NCI-H2227 (cell line): ENCODE data around the gene SPACA7.
"Not testable (repeated sequence)": the region's sequence is repeated elsewhere in the genome, so short reads cannot be mapped to it uniquely, and the experiment has no call there.

Experiments
- DNase-seq: peaks from one replicate; lab custom pipeline; 2025; ENCODE audit not compliant: unreplicated experiment; lab: John Stamatoyannopoulos, UW

SPACA7 gene

GRCh38 chr13:112349681-112350080, 26.5 kb upstream of the SPACA7 start:
- DNase-seq = no peak

- DNase-seq = no peak
These were observed 25.9 kb upstream of the SPACA7 start for GRCh38 chr13:112350300-112350699.

DNA sequence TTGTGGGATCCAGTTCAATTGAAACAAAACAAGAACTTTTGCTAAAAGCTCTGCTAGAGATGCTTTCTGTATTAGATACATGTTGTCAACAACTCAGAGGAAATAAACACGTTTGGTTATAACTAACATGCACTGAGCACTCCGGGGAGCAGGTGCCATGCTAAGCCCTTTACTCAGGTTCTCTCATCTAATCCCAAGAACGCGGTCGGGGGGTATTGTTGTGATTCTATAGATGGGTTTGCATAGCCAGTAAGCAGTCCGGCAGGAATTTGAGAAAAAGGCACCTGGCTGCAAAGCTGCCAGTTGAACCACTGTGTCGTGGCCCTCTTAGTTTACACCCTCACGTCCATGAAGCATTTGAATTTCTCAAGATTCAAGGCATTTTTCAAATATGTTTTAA, 24.3 kb upstream of the SPACA7 start:
- DNase-seq = no peak

- no peak for DNase-seq
These were observed 22.3 kb upstream of the SPACA7 start for GRCh38 chr13:112353856-112354255.

- DNase-seq = no peak
These were observed 21.6 kb upstream of the SPACA7 start for GRCh38 chr13:112354330-112355273.

- no peak for DNase-seq
These were observed 20.8 kb upstream of the SPACA7 start for GRCh38 chr13:112355274-112355838.

DNA sequence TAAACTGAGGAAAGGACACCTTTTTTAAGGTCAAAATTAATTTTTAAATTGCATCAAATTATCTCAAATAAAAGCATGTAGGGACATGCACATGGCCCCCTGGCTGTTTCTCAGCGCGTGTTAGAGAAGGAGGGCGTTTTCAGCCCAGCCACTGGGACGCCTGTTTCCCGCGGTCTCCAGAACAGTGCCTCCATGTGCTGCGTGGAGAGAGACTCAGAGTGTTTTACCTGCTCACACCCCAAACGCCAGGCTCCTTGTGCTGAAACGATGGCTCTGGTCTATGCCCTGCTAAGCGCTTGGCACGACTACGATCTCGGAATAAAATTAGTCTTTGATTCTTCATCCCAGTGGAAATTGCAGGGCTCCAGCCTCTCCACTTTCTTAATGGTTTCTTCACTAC, 20.0 kb upstream of the SPACA7 start:
- peak; percentile 0 for DNase-seq

GRCh38 chr13:112358156-112358555, 18.0 kb upstream of the SPACA7 start:
- DNase-seq = no peak

DNA sequence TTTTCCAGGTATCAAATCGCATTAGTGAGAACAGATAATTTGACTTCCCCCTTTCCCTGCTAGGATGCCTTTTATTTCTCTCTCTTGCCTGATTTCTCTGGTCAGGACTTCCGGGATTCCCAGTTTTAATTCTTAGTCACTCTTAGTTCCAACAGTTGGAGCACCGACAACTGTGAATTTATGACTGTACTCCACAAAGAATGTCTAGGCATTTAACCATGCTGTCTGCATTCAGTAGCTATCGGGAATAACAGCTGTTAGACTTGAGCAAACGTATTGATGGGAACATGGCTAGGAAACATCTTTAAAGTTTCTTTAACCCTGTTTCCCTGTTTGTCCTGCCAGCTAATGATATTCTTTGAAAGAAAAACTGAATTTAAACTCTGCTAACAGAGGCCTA, 14.1 kb upstream of the SPACA7 start:
- DNase-seq = no peak

GRCh38 chr13:112363867-112364528, 12.2 kb upstream of the SPACA7 start:
- no peak for DNase-seq

DNA sequence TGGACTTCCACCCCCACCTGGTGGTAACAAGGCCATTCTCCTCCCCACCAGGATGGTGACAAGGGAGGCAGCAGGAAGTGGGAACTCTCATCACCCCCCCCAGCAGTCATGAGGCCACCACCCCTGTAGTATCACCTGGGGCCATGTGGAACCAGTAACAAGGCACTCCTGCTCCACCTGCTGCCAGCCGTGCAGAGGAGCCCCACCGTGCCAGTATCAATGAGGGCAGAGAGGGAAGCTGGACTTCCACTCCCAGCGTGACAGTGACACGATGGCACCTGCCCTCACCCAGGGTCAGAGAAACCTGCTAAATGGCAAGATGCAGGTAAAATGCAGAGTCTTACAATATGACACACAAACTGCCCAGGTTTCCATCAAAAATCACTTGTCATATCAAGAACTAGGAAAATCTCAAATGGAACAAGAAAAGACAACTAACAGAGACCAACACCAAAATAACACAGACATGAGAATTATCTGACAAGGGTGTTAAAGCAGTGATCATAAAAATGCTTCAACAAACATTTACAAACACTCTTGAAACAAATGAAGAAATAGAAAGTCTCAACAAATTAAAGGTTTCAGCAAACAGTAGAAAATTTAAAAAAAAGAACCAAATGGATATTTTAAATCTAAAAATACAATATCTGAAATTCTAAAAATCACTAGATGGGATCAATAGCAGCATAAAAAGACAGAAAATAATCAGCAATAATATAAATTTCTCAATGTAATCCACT, 9.1 kb upstream of the SPACA7 start:
- DNase-seq = no peak

DNA sequence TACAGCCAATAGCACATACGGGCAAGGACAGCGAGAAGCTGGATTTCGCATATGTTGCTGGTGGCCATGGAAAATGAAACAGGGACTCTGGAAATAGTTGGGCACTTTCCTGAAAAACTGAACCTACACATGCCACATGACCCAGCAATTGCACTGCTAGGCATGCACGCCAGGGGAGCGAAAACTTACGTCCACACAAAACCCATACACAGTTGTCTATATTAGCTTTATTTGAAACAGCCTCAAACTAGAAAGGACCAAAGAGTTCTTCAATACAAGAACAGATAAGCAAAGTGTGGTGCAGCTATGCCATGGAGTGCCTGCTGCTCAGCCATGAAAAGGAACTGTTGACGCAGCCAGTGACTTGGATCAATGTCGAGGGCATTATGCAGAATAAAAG, 7.3 kb upstream of the SPACA7 start:
- no peak for DNase-seq

- no peak for DNase-seq
These were observed 5.8 kb upstream of the SPACA7 start for GRCh38 chr13:112370311-112370710.

DNA sequence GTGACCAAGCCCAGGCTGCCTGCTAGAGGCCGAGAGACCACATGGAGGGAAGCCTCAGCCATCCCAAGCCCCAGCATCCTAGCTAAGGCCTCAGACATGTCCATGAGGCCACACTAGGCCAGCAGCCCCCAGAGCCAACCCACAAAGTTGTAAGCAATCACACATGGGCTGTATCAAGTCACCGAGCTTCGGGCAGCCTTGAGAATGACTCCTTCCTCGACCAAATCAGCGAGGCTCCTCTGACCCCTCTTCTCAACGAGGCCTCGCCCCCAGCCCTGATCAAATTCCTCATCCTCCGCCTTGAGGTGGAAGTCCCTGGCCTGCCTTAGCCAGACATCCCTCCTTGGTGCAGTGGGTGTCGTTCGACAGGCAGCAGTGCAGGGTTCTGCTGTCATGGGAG, 1.9 kb upstream of the SPACA7 start:
- no peak for DNase-seq

DNA sequence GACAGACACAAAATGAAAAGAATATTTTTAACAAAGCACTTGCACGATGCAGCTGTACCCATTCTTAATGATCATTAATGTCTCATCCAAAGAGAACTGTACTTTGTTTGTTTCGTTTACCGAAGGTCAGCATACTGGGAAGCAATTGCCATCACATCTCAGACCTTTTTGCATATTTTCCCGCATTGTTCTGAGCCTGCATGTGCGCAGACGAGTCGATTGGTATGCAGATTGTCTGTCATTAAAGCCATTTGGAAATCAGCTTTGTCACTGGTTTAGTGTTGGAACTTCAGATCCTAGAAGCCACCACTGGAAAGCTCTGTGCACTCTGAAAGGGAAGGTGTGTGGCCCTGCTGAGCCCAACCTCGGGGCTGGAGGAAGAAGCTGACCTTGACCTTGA, 15.6 kb downstream of the SPACA7 start:
- no peak for DNase-seq

GRCh38 chr13:112392719-112393118, 16.6 kb downstream of the SPACA7 start:
- no peak for DNase-seq

DNA sequence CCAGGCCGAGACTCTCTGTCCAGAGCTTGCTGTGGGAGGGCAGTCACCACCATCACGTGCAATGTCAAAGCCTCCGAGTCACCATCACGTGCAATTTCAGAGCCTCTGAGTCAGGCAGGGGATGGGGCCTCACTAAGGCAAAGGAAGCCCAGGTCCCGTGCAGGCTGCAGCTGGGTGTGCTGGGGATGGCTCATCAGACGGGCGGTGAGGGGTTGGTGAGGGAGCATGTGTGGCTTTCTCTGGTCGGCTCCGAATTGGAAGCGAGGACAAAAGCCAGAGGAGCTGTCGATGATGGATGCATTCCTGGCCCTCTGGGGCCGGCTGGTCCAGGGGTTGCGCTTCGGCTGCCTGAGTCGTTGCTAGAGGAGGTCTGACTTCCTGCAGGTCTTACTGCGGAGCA, 18.9 kb downstream of the SPACA7 start:
- not testable (repeated sequence) for DNase-seq

- DNase-seq = not testable (repeated sequence)
These were observed 19.8 kb downstream of the SPACA7 start for GRCh38 chr13:112395941-112396340.

GRCh38 chr13:112397108-112397507, 21.0 kb downstream of the SPACA7 start:
- no peak for DNase-seq

- DNase-seq = not testable (repeated sequence)
These were observed 22.2 kb downstream of the SPACA7 start for GRCh38 chr13:112398347-112398746.

DNA sequence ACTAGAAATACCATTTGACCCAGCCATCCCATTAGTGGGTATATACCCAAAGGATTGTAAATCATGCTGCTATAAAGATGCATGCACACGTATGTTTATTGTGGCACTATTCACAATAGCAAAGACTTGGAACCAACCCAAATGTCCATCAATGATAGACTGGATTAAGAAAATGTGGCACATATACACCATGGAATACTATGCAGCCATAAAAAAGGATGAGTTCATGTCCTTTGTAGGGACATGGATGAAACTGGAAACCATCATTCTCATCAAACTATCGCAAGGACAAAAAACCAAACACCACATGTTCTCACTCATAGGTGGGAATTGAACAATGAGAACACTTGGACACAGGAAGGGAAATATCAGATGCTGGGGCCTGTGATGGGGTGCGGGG, 33.7 kb downstream of the SPACA7 start:
- not testable (repeated sequence) for DNase-seq
